Rectal smooth muscle tissue (tissue), 1 donor: ENCODE measurements around the gene SLC38A3.
A peak's percentile ranks its signal among the peaks of the same experiment; 100 is the strongest.

Experiments used
- H3K27ac ChIP-seq: one replicate; pipeline ENCODE4 v1.7.0; 2013; ENCODE audit warnings: low read depth, low read length, inconsistent platforms
- H3K27me3 ChIP-seq: one replicate; pipeline ENCODE4 v1.7.0; 2013; ENCODE audit warnings: low read length; ENCODE audit not compliant: control insufficient read depth, insufficient read depth
- H3K36me3 ChIP-seq: one replicate; pipeline ENCODE4 v1.7.0; 2013; ENCODE audit warnings: low read length; ENCODE audit not compliant: control insufficient read depth, insufficient read depth
- H3K4me1 ChIP-seq: one replicate; pipeline ENCODE4 v1.7.0; 2013; ENCODE audit warnings: low read length; ENCODE audit not compliant: control insufficient read depth, insufficient read depth
- H3K4me3 ChIP-seq: one replicate; pipeline ENCODE4 v1.7.0; 2013; ENCODE audit warnings: low read length
- H3K9ac ChIP-seq: one replicate; pipeline ENCODE4 v1.7.0; 2013; ENCODE audit warnings: low read length

Gene SLC38A3

GRCh38 chr3:50204804-50205412 lies at the start of gene SLC38A3:
TSS of gene SLC38A3 (plus strand) at chr3:50205271. CDS start at chr3:50214200, 8,929 bp downstream.
- no peaks in the 10 kb centered on the region for H3K36me3 ChIP-seq
- H3K4me3 ChIP-seq: peak within 1 kb of the TSS; percentile 47
- H3K4me1 ChIP-seq: peaks cover 4% of the 10 kb centered on the region
- peaks cover 37% of the 10 kb centered on the region for H3K27me3 ChIP-seq
- H3K27ac ChIP-seq: no peak within 1 kb of the TSS
- H3K9ac ChIP-seq: no peak within 1 kb of the TSS

GRCh38 chr3:50155491-50155878 lies 49.6 kb upstream of the SLC38A3 start:
- Histone ChIP-seq H3K4me1 (peaks cover 5% of the 10 kb centered on the region), H3K36me3 (no peaks in the 10 kb centered on the region), H3K27me3 (no peaks in the 10 kb centered on the region), H3K27ac (no peak overlapping the region), H3K4me3 (peak overlapping the region; percentile 46), H3K9ac (no peak overlapping the region)

- Histone ChIP-seq H3K36me3 (no peaks in the 10 kb centered on the region), H3K27ac (no peak overlapping the region), H3K4me3 (peak overlapping the region; percentile 46), H3K9ac (no peak overlapping the region), H3K27me3 (no peaks in the 10 kb centered on the region), H3K4me1 (peaks cover 7% of the 10 kb centered on the region)
These were observed 49.2 kb upstream of the SLC38A3 start for GRCh38 chr3:50155891-50156290.

- Histone ChIP-seq H3K27ac (peak overlapping the region; percentile 5), H3K27me3 (no peaks in the 10 kb centered on the region), H3K4me3 (peak overlapping the region; percentile 46)
These were observed 48.2 kb upstream of the SLC38A3 start for GRCh38 chr3:50156549-50157493.

GRCh38 chr3:50157827-50158529 lies 47.1 kb upstream of the SLC38A3 start:
- H3K9ac ChIP-seq: no peak overlapping the region
- no peak overlapping the region for H3K4me3 ChIP-seq
- H3K4me1 ChIP-seq: peaks cover 24% of the 10 kb centered on the region
- H3K27me3 ChIP-seq: no peaks in the 10 kb centered on the region
- no peak overlapping the region for H3K27ac ChIP-seq
- no peaks in the 10 kb centered on the region for H3K36me3 ChIP-seq

More at GRCh38 chr3:50156549-50157493, 48.2 kb upstream of the SLC38A3 start:
- H3K4me1 ChIP-seq: peaks cover 14% of the 10 kb centered on the region
- H3K9ac ChIP-seq: peak overlapping the region; percentile 16
- H3K36me3 ChIP-seq: no peaks in the 10 kb centered on the region

GRCh38 chr3:50158530-50159146 lies 46.4 kb upstream of the SLC38A3 start:
- no peaks in the 10 kb centered on the region for H3K36me3 ChIP-seq
- no peak overlapping the region for H3K27ac ChIP-seq
- H3K9ac ChIP-seq: no peak overlapping the region
- H3K4me1 ChIP-seq: peaks cover 31% of the 10 kb centered on the region
- H3K27me3 ChIP-seq: no peaks in the 10 kb centered on the region
- no peak overlapping the region for H3K4me3 ChIP-seq

- H3K9ac ChIP-seq: no peak overlapping the region
- no peaks in the 10 kb centered on the region for H3K27me3 ChIP-seq
- no peak overlapping the region for H3K27ac ChIP-seq
- no peaks in the 10 kb centered on the region for H3K36me3 ChIP-seq
- no peak overlapping the region for H3K4me3 ChIP-seq
- H3K4me1 ChIP-seq: peaks cover 50% of the 10 kb centered on the region
These were observed 44.5 kb upstream of the SLC38A3 start for GRCh38 chr3:50160561-50160983.

- Histone ChIP-seq H3K36me3 (no peaks in the 10 kb centered on the region), H3K4me3 (no peak overlapping the region), H3K4me1 (peaks cover 57% of the 10 kb centered on the region), H3K9ac (no peak overlapping the region), H3K27ac (peak overlapping the region; percentile 84), H3K27me3 (no peaks in the 10 kb centered on the region)
These were observed 43.8 kb upstream of the SLC38A3 start for GRCh38 chr3:50161320-50161719.

- no peak overlapping the region for H3K9ac ChIP-seq
- peaks cover 65% of the 10 kb centered on the region for H3K4me1 ChIP-seq
- H3K27me3 ChIP-seq: no peaks in the 10 kb centered on the region
- H3K27ac ChIP-seq: peak overlapping the region; percentile 84
- H3K4me3 ChIP-seq: no peak overlapping the region
- H3K36me3 ChIP-seq: no peaks in the 10 kb centered on the region
These were observed 42.8 kb upstream of the SLC38A3 start for GRCh38 chr3:50162034-50162883.

GRCh38 chr3:50163572-50164455 lies 41.3 kb upstream of the SLC38A3 start:
- Histone ChIP-seq H3K27me3 (no peaks in the 10 kb centered on the region), H3K36me3 (no peaks in the 10 kb centered on the region), H3K4me1 (peaks cover 67% of the 10 kb centered on the region), H3K4me3 (no peak overlapping the region), H3K9ac (no peak overlapping the region), H3K27ac (peak overlapping the region; percentile 91)

GRCh38 chr3:50164481-50164880 lies 40.6 kb upstream of the SLC38A3 start:
- Histone ChIP-seq H3K9ac (no peak overlapping the region), H3K27me3 (no peaks in the 10 kb centered on the region), H3K4me3 (no peak overlapping the region), H3K4me1 (peaks cover 68% of the 10 kb centered on the region), H3K36me3 (no peaks in the 10 kb centered on the region), H3K27ac (peak overlapping the region; percentile 91)
